Mesenchymal stem cell (in vitro differentiated cells and primary cell): Measurements from ENCODE around the gene IGF2BP1.
A peak's percentile ranks its signal among the peaks of the same experiment; 100 is the strongest.

Experiments used
- DNase-seq: peaks from one replicate; pipeline ENCODE4 v3.0.0-alpha.2; 2013
- H2AFZ ChIP-seq: one replicate; pipeline ENCODE4 v1.6.1; 2013; ENCODE audit warnings: low read depth, mild to moderate bottlenecking, control low read depth, inconsistent platforms, low read length, moderate library complexity
- H2AK5ac ChIP-seq: 2 replicates; pipeline ENCODE4 v1.6.1; 2013; ENCODE audit warnings: low read length, moderate library complexity, mild to moderate bottlenecking, inconsistent platforms; ENCODE audit not compliant: severe bottlenecking
- H2BK120ac ChIP-seq: one replicate; pipeline ENCODE4 v1.6.1; 2013; ENCODE audit warnings: low read depth, mild to moderate bottlenecking, inconsistent platforms, low read length, moderate library complexity
- H2BK12ac ChIP-seq, 2 experiments: one replicate each; pipeline ENCODE4 v1.6.1; 2013; ENCODE audit warnings: inconsistent platforms in 2 of 2, low read length in 2 of 2, mild to moderate bottlenecking in 2 of 2, moderate library complexity in 2 of 2, control low read depth in 1 of 2
- H2BK15ac ChIP-seq: one replicate; pipeline ENCODE4 v1.6.1; 2013; ENCODE audit warnings: mild to moderate bottlenecking, low read depth, inconsistent platforms; ENCODE audit not compliant: poor library complexity, severe bottlenecking
- H2BK5ac ChIP-seq: 2 replicates; pipeline ENCODE4 v1.6.1; 2013; ENCODE audit warnings: low read depth, mild to moderate bottlenecking, low read length, control low read depth, inconsistent platforms; ENCODE audit not compliant: poor library complexity, severe bottlenecking
- H3K14ac ChIP-seq, 2 experiments: one replicate each; pipeline ENCODE4 v1.6.1; 2013; ENCODE audit warnings: inconsistent platforms in 2 of 2, low read length in 2 of 2, control low read depth in 1 of 2, mild to moderate bottlenecking in 1 of 2, moderate library complexity in 1 of 2
- H3K18ac ChIP-seq, 2 experiments: one replicate each; pipeline ENCODE4 v1.6.1; 2013; ENCODE audit warnings: inconsistent platforms in 2 of 2, low read length in 2 of 2, control low read depth in 1 of 2, low read depth in 1 of 2, mild to moderate bottlenecking in 1 of 2
- H3K23ac ChIP-seq, 2 experiments: one replicate each; pipeline ENCODE4 v1.6.1; 2013; ENCODE audit warnings: inconsistent platforms in 2 of 2, low read length in 2 of 2, mild to moderate bottlenecking in 2 of 2, moderate library complexity in 2 of 2, control low read depth in 1 of 2
- H3K27ac ChIP-seq: 2 replicates; pipeline ENCODE4 v1.5.1; 2013; ENCODE audit warnings: mild to moderate bottlenecking, moderate library complexity, low read length, control low read depth, inconsistent platforms; ENCODE audit not compliant: poor library complexity, severe bottlenecking
- H3K27me3 ChIP-seq, 2 experiments: 2 replicates each; pipeline versions ENCODE4 v1.6.1 to v1.7.0; 2013; ENCODE audit warnings: low read length in 2 of 2, mild to moderate bottlenecking in 2 of 2, moderate library complexity in 2 of 2, control low read depth in 1 of 2, inconsistent platforms in 1 of 2; ENCODE audit not compliant: control insufficient read depth in 1 of 2, insufficient read depth in 1 of 2
- H3K36me3 ChIP-seq, 2 experiments: 2 replicates each; pipeline versions ENCODE4 v1.6.1 to v1.7.0; 2013; ENCODE audit warnings: low read length in 2 of 2, control low read depth in 1 of 2, inconsistent platforms in 1 of 2, low read depth in 1 of 2, mild to moderate bottlenecking in 1 of 2; ENCODE audit not compliant: insufficient read depth in 2 of 2, control insufficient read depth in 1 of 2
- H3K4ac ChIP-seq, 2 experiments: one replicate each; pipeline ENCODE4 v1.6.1; 2013; ENCODE audit warnings: inconsistent platforms in 2 of 2, low read length in 2 of 2, mild to moderate bottlenecking in 2 of 2, moderate library complexity in 2 of 2, control low read depth in 1 of 2, low read depth in 1 of 2
- H3K4me1 ChIP-seq: 2 replicates; pipeline ENCODE4 v1.6.1; 2013; ENCODE audit warnings: low read depth, low read length, control low read depth; ENCODE audit not compliant: control insufficient read depth, insufficient read depth
- H3K4me2 ChIP-seq: 2 replicates; pipeline ENCODE4 v1.6.1; 2013; ENCODE audit warnings: low read length, mild to moderate bottlenecking, inconsistent platforms; ENCODE audit not compliant: poor library complexity, severe bottlenecking
- H3K4me3 ChIP-seq, 2 experiments: 2 replicates each; pipeline versions ENCODE4 v1.5.1 to v1.7.0; 2013; ENCODE audit warnings: low read length in 2 of 2, mild to moderate bottlenecking in 2 of 2, control low read depth in 1 of 2, low read depth in 1 of 2; ENCODE audit not compliant: insufficient read depth in 1 of 2
- H3K79me1 ChIP-seq: replicated peaks from 2 replicates; pipeline ENCODE4 v1.6.1; 2013; ENCODE audit warnings: mild to moderate bottlenecking, control low read depth, low read length, inconsistent platforms; ENCODE audit not compliant: poor library complexity, severe bottlenecking
- H3K9ac ChIP-seq: 2 replicates; pipeline ENCODE4 v1.7.0; 2013; ENCODE audit warnings: mild to moderate bottlenecking, low read length, moderate library complexity
- H3K9me3 ChIP-seq: 2 replicates; pipeline ENCODE4 v1.7.0; 2013; ENCODE audit warnings: mild to moderate bottlenecking, low read length; ENCODE audit not compliant: control insufficient read depth
- H4K8ac ChIP-seq: one replicate; pipeline ENCODE4 v1.6.1; 2013; ENCODE audit warnings: inconsistent platforms, mild to moderate bottlenecking, low read length, moderate library complexity
- H4K91ac ChIP-seq: one replicate; pipeline ENCODE4 v1.6.1; 2013; ENCODE audit warnings: mild to moderate bottlenecking, low read length, inconsistent platforms
- WGBS: methylation state at CpG from one replicate; pipeline ENCODE4 v1.1.7; 2013; ENCODE audit warnings: mixed read lengths; 5-methylcytosine and 5-hydroxymethylcytosine counted together

Gene IGF2BP1

GRCh38 chr17:48970865-48971687, 26.1 kb upstream of the IGF2BP1 start:
- no peaks in the 10 kb centered on the region for H3K79me1 ChIP-seq
- no peaks in the 10 kb centered on the region for H3K27me3 ChIP-seq
- peak overlapping the region; percentile 91 for H4K91ac ChIP-seq
- peak overlapping the region in 1 of 2 experiments; percentile 89 for H3K14ac ChIP-seq
- H3K23ac ChIP-seq = peak overlapping the region in 1 of 2 experiments; percentile 54
- H2BK15ac ChIP-seq = peak overlapping the region; percentile 55
- peak overlapping the region; percentile 99 for H2AK5ac ChIP-seq
- no peak overlapping the region for H2BK5ac ChIP-seq
- DNase-seq = no peak
- peak overlapping the region; percentile 91 for H2BK120ac ChIP-seq
- peak overlapping the region; percentile 15 to 81 for H3K4ac ChIP-seq
- peak overlapping the region; percentile 69 to 89 for H2BK12ac ChIP-seq
- no peak overlapping the region for H3K9ac ChIP-seq
- no peak overlapping the region for H2AFZ ChIP-seq
- H3K4me1 ChIP-seq = peaks cover 14% of the 10 kb centered on the region
- H4K8ac ChIP-seq = peak overlapping the region; percentile 21
- H3K9me3 ChIP-seq = no peaks in the 10 kb centered on the region
- H3K27ac ChIP-seq = no peak overlapping the region
- H3K4me2 ChIP-seq = no peak overlapping the region
- WGBS = 90% methylated on average over 12 of the region's 12 CpGs
- H3K4me3 ChIP-seq = no peak overlapping the region
- peak overlapping the region; percentile 40 to 55 for H3K18ac ChIP-seq
- no peaks in the 10 kb centered on the region for H3K36me3 ChIP-seq

GRCh38 chr17:48972749-48973097, 24.5 kb upstream of the IGF2BP1 start:
- peak overlapping the region; percentile 59 for H2BK120ac ChIP-seq
- peak overlapping the region; percentile 78 for H2BK5ac ChIP-seq
- H3K27me3 ChIP-seq = no peaks in the 10 kb centered on the region
- H3K36me3 ChIP-seq = no peaks in the 10 kb centered on the region
- peak overlapping the region; percentile 12 for H2BK15ac ChIP-seq
- H3K4me1 ChIP-seq = peaks cover 14% of the 10 kb centered on the region
- no peak overlapping the region for H3K4me2 ChIP-seq
- H3K4ac ChIP-seq = peak overlapping the region; percentile 26 to 71
- H2AFZ ChIP-seq = no peak overlapping the region
- peak overlapping the region; percentile 29 for H2AK5ac ChIP-seq
- peak overlapping the region; percentile 38 to 67 for H3K18ac ChIP-seq
- no peak overlapping the region for H4K8ac ChIP-seq
- peak overlapping the region; percentile 98 for H3K27ac ChIP-seq
- H3K14ac ChIP-seq = no peak overlapping the region
- peak overlapping the region; percentile 51 to 76 for H2BK12ac ChIP-seq
- WGBS = 28% methylated on average over 6 of the region's 7 CpGs
- H3K23ac ChIP-seq = no peak overlapping the region
- peak overlapping the region in 1 of 2 experiments; percentile 53 for H3K4me3 ChIP-seq
- H3K9ac ChIP-seq = peak overlapping the region; percentile 66
- H4K91ac ChIP-seq = no peak overlapping the region
- no peaks in the 10 kb centered on the region for H3K9me3 ChIP-seq
- no peak for DNase-seq
- H3K79me1 ChIP-seq = no peaks in the 10 kb centered on the region

GRCh38 chr17:48973806-48974205, 23.4 kb upstream of the IGF2BP1 start:
- H2AFZ ChIP-seq = no peak overlapping the region
- H2BK12ac ChIP-seq = no peak overlapping the region
- H3K36me3 ChIP-seq = no peaks in the 10 kb centered on the region
- H2BK5ac ChIP-seq = no peak overlapping the region
- no peak for DNase-seq
- H3K4me3 ChIP-seq = no peak overlapping the region
- no peak overlapping the region for H2AK5ac ChIP-seq
- H4K8ac ChIP-seq = no peak overlapping the region
- peaks cover 14% of the 10 kb centered on the region for H3K4me1 ChIP-seq
- H2BK15ac ChIP-seq = no peak overlapping the region
- no peak overlapping the region for H3K9ac ChIP-seq
- no peak overlapping the region for H3K23ac ChIP-seq
- H3K27ac ChIP-seq = no peak overlapping the region
- no CpG with 5 or more reads among the region's 3 CpGs for WGBS
- no peak overlapping the region for H2BK120ac ChIP-seq
- no peak overlapping the region for H3K14ac ChIP-seq
- H3K18ac ChIP-seq = peak overlapping the region; percentile 25 to 55
- H3K79me1 ChIP-seq = no peaks in the 10 kb centered on the region
- no peaks in the 10 kb centered on the region for H3K9me3 ChIP-seq
- H3K27me3 ChIP-seq = no peaks in the 10 kb centered on the region
- H4K91ac ChIP-seq = no peak overlapping the region
- H3K4ac ChIP-seq = peak overlapping the region in 1 of 2 experiments; percentile 62
- no peak overlapping the region for H3K4me2 ChIP-seq

GRCh38 chr17:48981927-48982539, 15.2 kb upstream of the IGF2BP1 start:
- Histone ChIP-seq H2BK120ac (no peak overlapping the region), H3K14ac (no peak overlapping the region), H3K4me2 (no peak overlapping the region), H2AK5ac (no peak overlapping the region), H3K36me3 (no peaks in the 10 kb centered on the region), H3K27ac (no peak overlapping the region), H2BK15ac (no peak overlapping the region), H3K23ac (no peak overlapping the region), H3K4me3 (no peak overlapping the region), H3K79me1 (no peaks in the 10 kb centered on the region), H4K8ac (no peak overlapping the region), H3K18ac (no peak overlapping the region), H2AFZ (no peak overlapping the region), H4K91ac (no peak overlapping the region), H2BK5ac (no peak overlapping the region), H2BK12ac (no peak overlapping the region), H3K9me3 (peaks cover 3% of the 10 kb centered on the region), H3K4me1 (no peaks in the 10 kb centered on the region), H3K4ac (no peak overlapping the region), H3K27me3 (peaks cover 0 to 18% of the 10 kb centered on the region in 2 experiments), H3K9ac (no peak overlapping the region)
- DNase-seq = no peak
- 96% methylated on average over 3 of the region's 3 CpGs for WGBS
